K562 (cell line): ENCODE measurements around the gene MANBA. TPM values are rescaled to one million over a fixed set of nuclear protein-coding genes. Genes with fewer than 3 reads are reported as not detected.
"Not testable (repeated sequence)": the region's sequence is repeated elsewhere in the genome, so short reads cannot be mapped to it uniquely, and the experiment has no call there.

ENCODE experiments used
- ATAC-seq: fragments of 200-7000 bp; cut with Tn5 transposase; 3 replicates; pipeline ENCODE4 v1.9.1; 2020; ENCODE audit warnings: moderate library complexity
- BruUV-seq: library from RNA; stranded (reverse); fragments of 400-500 nt; replicated peaks from 2 replicates; lab custom pipeline; 2021; lab: Mats Ljungman, UMichigan
- CTCF ChIA-PET: fragments of 300-600 bp; formaldehyde crosslinking; extraction: SDS; loops from one replicate; lab custom pipeline; 2021; ENCODE audit warnings: low intra/inter-chr PET ratio; lab: Yijun Ruan, JAX
- POLR2A ChIA-PET: fragments of 300-600, 350-650 bp; sonication (Branson Sonifier 250); formaldehyde crosslinking; extraction: SDS; loops from one replicate; lab custom pipeline; 2021; ENCODE audit warnings: antibody characterized with exemption, inconsistent platforms; lab: Yijun Ruan, JAX
- DNase-seq, 4 experiments: peaks; one replicate each; pipeline versions ENCODE4 v3.0.0 to v3.0.0-alpha.2; 2011 to 2018; ENCODE audit warnings: low spot score in 3 of 4, mixed read lengths in 3 of 4; ENCODE audit errors: extremely low read depth in 1 of 4
- FAIRE-seq: peaks from 2 replicates; lab custom pipeline; 2011; peaks lifted over from hg19 to GRCh38; lab: Jason Lieb, UNC
- H2AFZ ChIP-seq: 2 replicates; pipeline ENCODE4 v1.6.0; 2011; ENCODE audit warnings: low read depth, low read length, control low read depth, inconsistent platforms
- H3K27ac ChIP-seq: fragments of 200-600 bp; 3 replicates; pipeline ENCODE4 v1.8.0; 2011; ENCODE audit warnings: low read depth, mild to moderate bottlenecking, control low read depth, inconsistent platforms, low read length, moderate library complexity, mixed read lengths; ENCODE audit errors: extremely low read depth
- H3K27me3 ChIP-seq, 2 experiments: fragments of 300-600 bp in 1 of 2; 2 replicates in 1 of 2; 3 replicates in 1 of 2; pipeline versions ENCODE4 v1.6.0 to v1.8.0; 2011; ENCODE audit warnings: inconsistent platforms in 2 of 2, low read length in 2 of 2, mild to moderate bottlenecking in 1 of 2, mixed read lengths in 1 of 2, moderate library complexity in 1 of 2; ENCODE audit not compliant: control insufficient read depth in 2 of 2, insufficient read depth in 2 of 2
- H3K36me3 ChIP-seq: fragments of 300-600 bp; 3 replicates; pipeline ENCODE4 v1.8.0; 2011; ENCODE audit warnings: mild to moderate bottlenecking, low read length, inconsistent platforms; ENCODE audit not compliant: control insufficient read depth, insufficient read depth
- H3K4me1 ChIP-seq, 2 experiments: fragments of 200-600 bp in 1 of 2; replicated peaks in 1 of 2; 2 replicates in 1 of 2; 3 replicates in 1 of 2; pipeline versions ENCODE4 v1.5.1 to v1.8.0; 2011; ENCODE audit warnings: inconsistent platforms in 2 of 2, low read length in 2 of 2, mild to moderate bottlenecking in 1 of 2, mixed read lengths in 1 of 2, moderate library complexity in 1 of 2; ENCODE audit not compliant: control insufficient read depth in 2 of 2, insufficient read depth in 2 of 2
- H3K4me2 ChIP-seq: 2 replicates; pipeline ENCODE4 v1.6.1; 2011; ENCODE audit warnings: low read length, control low read depth, inconsistent platforms, mixed read lengths; ENCODE audit not compliant: insufficient read depth
- H3K4me3 ChIP-seq: fragments of 200-600 bp; sonication (generic), shearing (Covaris generic); 2 replicates; pipeline ENCODE4 v1.5.1; 2016; ENCODE audit warnings: control low read depth, inconsistent platforms
- H3K79me2 ChIP-seq: fragments of 200-600 bp; 3 replicates; pipeline ENCODE4 v1.8.0; 2011; ENCODE audit warnings: low read length, inconsistent platforms; ENCODE audit not compliant: control insufficient read depth, insufficient read depth
- H3K9ac ChIP-seq, 2 experiments: 2 replicates each; pipeline versions ENCODE4 v1.6.0 to v1.6.1; 2011; ENCODE audit warnings: low read depth in 2 of 2, low read length in 2 of 2, control low read depth in 1 of 2, inconsistent platforms in 1 of 2, mild to moderate bottlenecking in 1 of 2, mixed read lengths in 1 of 2; ENCODE audit not compliant: insufficient read depth in 1 of 2
- H3K9me1 ChIP-seq: one replicate; pipeline ENCODE4 v1.6.0; 2011; ENCODE audit warnings: inconsistent platforms, mild to moderate bottlenecking, low read length, moderate library complexity; ENCODE audit not compliant: control insufficient read depth, insufficient read depth
- H3K9me3 ChIP-seq: replicated peaks from 2 replicates; pipeline ENCODE4 v1.5.1; 2011; ENCODE audit warnings: low read depth, low read length, inconsistent platforms; ENCODE audit not compliant: control insufficient read depth, insufficient read depth
- H4K20me1 ChIP-seq: replicated peaks from 2 replicates; pipeline ENCODE4 v1.6.1; 2011; ENCODE audit warnings: low read length, inconsistent platforms, mixed read lengths; ENCODE audit not compliant: control insufficient read depth, insufficient read depth
- POLR3A ChIP-seq: IDR thresholded peaks from 2 replicates; pipeline ENCODE4 v1.6.1; 2011; ENCODE audit warnings: borderline replicate concordance, mild to moderate bottlenecking, moderate library complexity; ENCODE audit not compliant: insufficient read length, insufficient read depth; ENCODE audit errors: extremely low read depth
- RFX7 ChIP-seq: fragments of 250-450 bp; sonication (Bioruptor Pico); IDR thresholded peaks from 2 replicates; pipeline ENCODE4 v1.5.1; 2021; ENCODE audit warnings: mild to moderate bottlenecking
- SMAD1 ChIP-seq: fragments of 150-350 bp; IDR thresholded peaks from 2 replicates; pipeline ENCODE4 v1.6.1; 2014; ENCODE audit warnings: low read length, low read depth; ENCODE audit not compliant: partially characterized antibody
- TBP ChIP-seq: optimal IDR thresholded peaks from 2 replicates; pipeline ENCODE3; 2011; ENCODE audit warnings: low read depth, low read length, improper control_type of control experiment
- TFAM ChIP-seq: fragments of 250-450 bp; sonication (Bioruptor Pico); conservative IDR thresholded peaks from 2 replicates; pipeline ENCODE4 v1.5.0; 2021; ENCODE audit warnings: mild to moderate bottlenecking, moderate library complexity
- TRIM24 ChIP-seq, 2 experiments: fragments of 450-650 bp; IDR thresholded peaks; 2 replicates each; pipeline ENCODE4 v1.6.1; 2016
- WGBS: fragments of 100-300 bp; shearing (Covaris generic); methylation state at CpG from one replicate; pipeline ENCODE4 v1.1.6; 2016; ENCODE audit warnings: low coverage, mixed read lengths; ENCODE audit not compliant: insufficient coverage; ENCODE audit errors: missing lambda C conversion rate; 5-methylcytosine and 5-hydroxymethylcytosine counted together
- in situ Hi-C: fragments of 300-500 bp; cut with MboI; formaldehyde crosslinking; loops from 4 replicates; pipeline ENCODE4 v1.15.0; 2018; ENCODE audit warnings: inconsistent platforms, mixed read lengths
- intact Hi-C: fragments of 100-400 bp; cut with micrococcal nuclease; formaldehyde crosslinking; loops from 2 replicates; pipeline ENCODE4 v1.14.2; 2022
- polyA plus RNA-seq, 8 experiments: library from polyadenylated mRNA; depleted of rRNA in 4 of 8; stranded (reverse) in 5 of 8; unstranded in 3 of 8; fragments of >200 nt; fragmentation: Nextera tagmentation in 2 of 8; fragmentation: Illumina TruSeq in 1 of 8; extraction: Ambion mirVana in 2 of 8; extraction: Trizol in 1 of 8; gene quantifications; 2 replicates each; pipeline versions ENCODE4 v1.2.1 to v1.2.3, GENCODE V29; 2011 to 2014; ENCODE audit warnings: inconsistent platforms in 1 of 8, missing spikeins in 1 of 8
- total RNA-seq, 7 experiments: library from RNA; depleted of rRNA in 6 of 7; stranded (reverse); fragments of >200 nt in 6 of 7; fragmentation: Illumina TruSeq in 2 of 7; extraction: Trizol in 2 of 7; gene quantifications; 2 replicates each; pipeline versions ENCODE4 v1.2.1 to v1.2.3, GENCODE V29; 2011 to 2021; ENCODE audit warnings: low replicate concordance in 1 of 7
- TF ChIP-seq, protein P1 (sequence below): fragments of 250-450 bp; sonication (Bioruptor Pico); IDR thresholded peaks from 2 replicates; pipeline ENCODE4 v1.4.0; 2020; ENCODE audit warnings: mild to moderate bottlenecking
- TF ChIP-seq, protein P2 (sequence below): IDR thresholded peaks from 2 replicates; pipeline ENCODE4 v1.6.1; 2016; ENCODE audit warnings: missing genetic modification characterization, missing compliant biosample characterization

MANBA gene
- total and polyA plus RNA-seq, 9 of the 15 experiments (the other 6 are each of a cell fraction or from before 2014, with no cell fraction given): 1.8 to 12.9 (median 7.7) TPM

DNA sequence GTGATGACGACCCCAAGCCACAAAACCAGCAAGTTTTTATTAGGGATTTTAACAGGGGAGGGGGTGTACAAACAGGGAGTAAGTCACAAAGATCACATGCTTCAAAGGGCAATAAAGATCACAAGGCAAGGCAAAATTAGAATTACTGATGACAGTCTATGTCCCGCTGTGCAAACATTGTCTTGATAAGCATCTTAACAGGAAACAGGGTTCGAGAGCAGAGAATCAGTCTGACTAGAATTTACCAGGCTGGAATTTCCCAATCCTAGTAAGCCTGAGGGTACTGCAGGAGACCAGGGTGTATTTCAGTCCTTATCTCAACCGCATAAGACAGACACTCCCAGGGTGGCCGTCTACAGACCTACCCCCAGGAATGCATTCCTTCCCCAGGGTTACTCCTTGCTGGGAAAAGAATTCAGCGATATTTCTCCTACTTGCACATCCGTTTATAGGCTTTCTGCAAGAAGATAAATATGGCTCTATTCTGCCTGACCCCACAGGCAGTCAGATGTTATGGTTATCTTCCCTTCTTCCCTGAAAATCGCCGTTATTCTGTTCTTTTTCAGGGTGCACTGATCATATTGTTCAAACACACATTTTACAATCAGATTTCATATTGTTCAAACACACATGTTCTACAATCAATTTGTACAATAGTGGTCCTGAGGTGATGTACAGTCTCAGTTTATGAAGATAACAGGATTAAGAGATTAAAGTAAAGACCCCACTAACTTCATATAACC is 41.8 kb downstream of the MANBA start:
- H3K27ac ChIP-seq, H3K4me2 ChIP-seq, H2AFZ ChIP-seq, POLR2A ChIA-PET, H3K9me3 ChIP-seq, H3K9ac ChIP-seq, DNase-seq, H4K20me1 ChIP-seq, in situ Hi-C loops, H3K79me2 ChIP-seq, H3K4me3 ChIP-seq, CTCF ChIA-PET, FAIRE-seq, H3K4me1 ChIP-seq, BruUV-seq, H3K9me1 ChIP-seq, ATAC-seq, intact Hi-C loops, H3K36me3 ChIP-seq, H3K27me3 ChIP-seq: not testable (repeated sequence)
- 49% methylated on average over 8 of the region's 9 CpGs for WGBS

DNA sequence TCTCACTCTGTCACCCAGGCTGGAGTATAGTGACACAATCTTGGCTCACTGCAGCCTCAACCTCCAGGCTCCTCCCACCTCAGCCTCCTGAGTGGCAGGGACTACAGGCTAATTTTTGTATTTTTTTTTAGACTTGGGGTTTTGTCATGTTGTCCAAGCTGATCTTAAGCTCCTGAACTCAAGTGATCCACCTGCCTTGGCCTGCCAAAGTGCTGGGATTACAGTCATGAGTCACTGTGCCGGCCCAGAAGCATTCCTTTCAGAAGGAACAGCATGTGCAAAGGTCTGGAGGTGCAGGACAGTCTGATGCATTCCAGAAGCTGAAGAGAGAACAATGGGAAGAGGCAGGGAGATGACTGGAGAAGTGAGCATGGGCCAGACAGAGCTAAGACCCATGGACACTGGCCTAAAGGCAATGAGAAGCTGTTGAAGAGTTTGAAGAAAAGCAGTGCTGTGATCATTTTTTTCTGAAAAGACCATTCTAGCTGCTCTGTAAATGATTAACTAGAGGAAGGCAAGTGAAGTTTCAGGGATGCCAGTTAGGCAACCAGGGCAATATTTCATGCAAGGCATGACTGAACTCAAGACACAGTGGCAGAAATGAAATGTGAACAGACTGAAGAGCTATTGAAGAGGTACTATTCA is 43.2 kb downstream of the MANBA start:
- Histone ChIP-seq H3K4me1 (no peaks in the 10 kb centered on the region), H3K9me1 (no peaks in the 10 kb centered on the region), H3K9me3 (no peaks in the 10 kb centered on the region), H3K4me2 (no peak overlapping the region), H3K27ac (no peak overlapping the region), H3K36me3 (peaks cover 3% of the 10 kb centered on the region; the same call in 1 of the 3 replicates), H2AFZ (no peak overlapping the region), H3K27me3 (no peaks in the 10 kb centered on the region), H4K20me1 (no peaks in the 10 kb centered on the region), H3K79me2 (no peaks in the 10 kb centered on the region), H3K4me3 (no peak overlapping the region), H3K9ac (no peak overlapping the region)
- WGBS: 25% methylated on average over 1 of the region's 1 CpG
- FAIRE-seq (no peak), ATAC-seq (peak; percentile 35; the same call in 2 of the 3 replicates), DNase-seq (no peak)
- intact Hi-C loops (no loop called here), in situ Hi-C loops (no loop called here)
- no peak for TF ChIP-seq RFX7 (CRISPR knock-in tag)
- TF ChIP-seq TFAM (CRISPR knock-in tag): no peak
- TF ChIP-seq, protein P1, sequence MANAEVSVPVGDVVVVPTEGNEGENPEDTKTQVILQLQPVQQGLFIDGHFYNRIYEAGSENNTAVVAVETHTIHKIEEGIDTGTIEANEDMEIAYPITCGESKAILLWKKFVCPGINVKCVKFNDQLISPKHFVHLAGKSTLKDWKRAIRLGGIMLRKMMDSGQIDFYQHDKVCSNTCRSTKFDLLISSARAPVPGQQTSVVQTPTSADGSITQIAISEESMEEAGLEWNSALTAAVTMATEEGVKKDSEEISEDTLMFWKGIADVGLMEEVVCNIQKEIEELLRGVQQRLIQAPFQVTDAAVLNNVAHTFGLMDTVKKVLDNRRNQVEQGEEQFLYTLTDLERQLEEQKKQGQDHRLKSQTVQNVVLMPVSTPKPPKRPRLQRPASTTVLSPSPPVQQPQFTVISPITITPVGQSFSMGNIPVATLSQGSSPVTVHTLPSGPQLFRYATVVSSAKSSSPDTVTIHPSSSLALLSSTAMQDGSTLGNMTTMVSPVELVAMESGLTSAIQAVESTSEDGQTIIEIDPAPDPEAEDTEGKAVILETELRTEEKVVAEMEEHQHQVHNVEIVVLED (CRISPR knock-in tag): no peak
- no peak for TF ChIP-seq POLR3A
- TF ChIP-seq, protein P2, sequence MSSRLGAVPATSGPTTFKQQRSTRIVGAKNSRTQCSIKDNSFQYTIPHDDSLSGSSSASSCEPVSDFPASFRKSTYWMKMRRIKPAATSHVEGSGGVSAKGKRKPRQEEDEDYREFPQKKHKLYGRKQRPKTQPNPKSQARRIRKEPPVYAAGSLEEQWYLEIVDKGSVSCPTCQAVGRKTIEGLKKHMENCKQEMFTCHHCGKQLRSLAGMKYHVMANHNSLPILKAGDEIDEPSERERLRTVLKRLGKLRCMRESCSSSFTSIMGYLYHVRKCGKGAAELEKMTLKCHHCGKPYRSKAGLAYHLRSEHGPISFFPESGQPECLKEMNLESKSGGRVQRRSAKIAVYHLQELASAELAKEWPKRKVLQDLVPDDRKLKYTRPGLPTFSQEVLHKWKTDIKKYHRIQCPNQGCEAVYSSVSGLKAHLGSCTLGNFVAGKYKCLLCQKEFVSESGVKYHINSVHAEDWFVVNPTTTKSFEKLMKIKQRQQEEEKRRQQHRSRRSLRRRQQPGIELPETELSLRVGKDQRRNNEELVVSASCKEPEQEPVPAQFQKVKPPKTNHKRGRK (tag): no peak
- TF ChIP-seq TRIM24 (IDR thresholded peaks at IDR 0.05): no peak
- no peak for TF ChIP-seq TBP
- no peak for TF ChIP-seq SMAD1
- POLR2A ChIA-PET: no interaction called here
- CTCF ChIA-PET: no interaction called here
- BruUV-seq: no TSS peak
